ENCODE data around the gene SCPEP1. TPM values are rescaled to one million over a fixed set of nuclear protein-coding genes. Genes with fewer than 3 reads are reported as not detected.

Gene SCPEP1, protein sequence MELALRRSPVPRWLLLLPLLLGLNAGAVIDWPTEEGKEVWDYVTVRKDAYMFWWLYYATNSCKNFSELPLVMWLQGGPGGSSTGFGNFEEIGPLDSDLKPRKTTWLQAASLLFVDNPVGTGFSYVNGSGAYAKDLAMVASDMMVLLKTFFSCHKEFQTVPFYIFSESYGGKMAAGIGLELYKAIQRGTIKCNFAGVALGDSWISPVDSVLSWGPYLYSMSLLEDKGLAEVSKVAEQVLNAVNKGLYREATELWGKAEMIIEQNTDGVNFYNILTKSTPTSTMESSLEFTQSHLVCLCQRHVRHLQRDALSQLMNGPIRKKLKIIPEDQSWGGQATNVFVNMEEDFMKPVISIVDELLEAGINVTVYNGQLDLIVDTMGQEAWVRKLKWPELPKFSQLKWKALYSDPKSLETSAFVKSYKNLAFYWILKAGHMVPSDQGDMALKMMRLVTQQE
- 32.1 and 47.6 TPM in 2 replicates for total RNA-seq

DNA sequence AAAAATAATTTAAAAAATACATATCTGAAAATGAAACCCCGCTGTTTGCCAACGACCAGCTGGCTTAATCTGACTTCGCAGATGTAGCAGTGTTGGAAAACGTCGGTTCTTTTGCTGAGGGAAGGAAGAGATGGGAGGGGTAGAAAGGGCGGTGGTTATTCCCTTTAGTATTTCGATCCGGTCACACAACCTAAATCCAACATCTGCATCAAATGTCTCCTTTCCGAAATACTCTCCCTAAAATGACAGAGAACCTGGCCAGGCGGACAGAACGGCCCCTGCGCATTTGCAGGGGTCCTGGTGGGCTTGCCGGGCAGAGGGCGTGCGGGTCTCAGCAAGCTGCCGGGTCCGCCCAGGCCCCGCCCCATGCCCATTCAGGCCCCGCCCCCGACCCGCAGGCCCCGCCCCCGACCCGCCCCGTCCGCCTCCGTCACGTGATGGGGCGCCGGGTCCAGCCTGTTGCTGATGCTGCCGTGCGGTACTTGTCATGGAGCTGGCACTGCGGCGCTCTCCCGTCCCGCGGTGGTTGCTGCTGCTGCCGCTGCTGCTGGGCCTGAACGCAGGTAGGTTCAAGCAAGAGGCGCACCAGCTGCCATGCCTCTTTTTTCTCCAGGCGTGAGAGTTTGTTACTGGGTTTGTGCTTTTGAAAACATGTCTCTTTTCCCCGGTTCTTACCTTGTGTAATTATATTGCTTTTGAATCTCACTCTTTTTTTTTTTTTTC, at the start of gene SCPEP1:
TSS of gene SCPEP1 (plus strand) at position 459 of the 723 bp plus-strand sequence. CDS start at position 488, 29 bp downstream.

DNA sequence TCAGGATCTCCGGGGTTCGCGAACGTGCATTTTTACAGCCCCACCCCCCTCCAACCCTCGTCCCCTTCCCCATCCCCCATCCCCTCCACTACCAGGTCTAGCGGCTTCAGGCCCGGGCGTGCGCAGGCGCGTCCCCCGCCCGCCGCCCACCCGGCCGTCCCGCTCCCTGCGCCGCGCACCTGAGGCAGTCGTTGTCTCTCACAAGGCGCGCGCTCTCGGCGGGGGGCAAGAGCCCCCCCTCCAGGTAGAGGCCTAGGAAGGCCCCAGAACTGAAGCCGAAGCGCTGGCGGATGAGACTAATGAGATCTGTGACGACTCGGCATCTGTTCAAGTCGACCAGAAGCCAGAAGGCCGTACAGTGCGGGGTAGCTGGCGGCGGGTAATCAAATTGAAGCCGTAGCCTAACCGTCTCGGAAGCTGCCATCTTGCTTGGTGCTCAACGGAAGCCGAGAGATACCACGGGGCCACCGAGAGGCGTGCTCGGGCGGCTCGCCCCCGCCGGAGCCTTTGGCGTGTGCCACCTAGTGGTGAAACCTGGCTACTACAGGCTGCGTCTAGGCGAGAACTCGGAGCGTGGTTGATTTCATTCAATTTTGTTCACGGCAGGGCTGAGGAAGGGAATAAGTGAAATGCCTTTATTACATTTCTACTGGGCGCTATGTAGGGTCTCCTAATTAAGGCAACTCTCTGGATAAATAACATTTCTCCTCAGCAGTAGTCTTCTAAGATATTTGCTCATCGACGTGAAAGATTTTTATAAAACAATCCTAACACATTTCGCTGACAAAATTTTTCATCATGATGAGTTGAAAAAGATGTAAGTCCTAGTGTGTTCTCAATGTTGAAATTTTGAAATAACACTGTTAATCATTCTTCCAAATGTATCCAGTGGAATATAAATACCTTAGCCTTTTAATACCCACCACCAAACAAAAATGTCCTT, 17.1 kb upstream of the SCPEP1 start, which contains the start of gene COIL:
TSS of gene COIL (minus strand) at position 455 of the 943 bp plus-strand sequence. CDS start at position 424, 31 bp downstream.

Other genes with a start within 250 kb of the SCPEP1 start
- gene C17orf67, start 144.2 kb upstream of the SCPEP1 start, total RNA-seq: 0.35 TPM in 1 of 2 replicates, not detected in the other
- 0.58 and 1.6 TPM in 2 replicates for gene DGKE, start 144.0 kb upstream of the SCPEP1 start, total RNA-seq
- 12.7 and 16.3 TPM in 2 replicates for gene TRIM25, start 64.1 kb upstream of the SCPEP1 start, total RNA-seq
- 8.6 and 9.4 TPM in 2 replicates for gene COIL, start 17.1 kb upstream of the SCPEP1 start, total RNA-seq
- gene AKAP1, start 107.1 kb downstream of the SCPEP1 start, total RNA-seq: 6.1 and 7.8 TPM in 2 replicates

All from myometrial cell (primary cell).